GM18873 (cell line): ENCODE results near the gene NAB2.

Experiments
- ATAC-seq: cut with Tn5 transposase; IDR thresholded peaks from one replicate; pipeline ENCODE4 v1.9.1; 2021; ENCODE audit warnings: mild to moderate bottlenecking, moderate library complexity, moderate number of reproducible peaks; ENCODE audit not compliant: unreplicated experiment, low FRiP score

Gene NAB2

GRCh38 chr12:57130941-57131340 lies 42.0 kb downstream of the NAB2 start:
- ATAC-seq = no peak

GRCh38 chr12:57131896-57132744 lies 43.2 kb downstream of the NAB2 start:
- no peak for ATAC-seq

- ATAC-seq = no peak
These were observed 44.2 kb downstream of the NAB2 start for GRCh38 chr12:57133013-57133569.

GRCh38 chr12:57133916-57134315 lies 45.0 kb downstream of the NAB2 start:
- ATAC-seq = no peak

GRCh38 chr12:57134949-57135348 lies 46.0 kb downstream of the NAB2 start:
- ATAC-seq = no peak

- no peak for ATAC-seq
These were observed 46.8 kb downstream of the NAB2 start for GRCh38 chr12:57135527-57136326.

GRCh38 chr12:57138526-57139272 lies 49.8 kb downstream of the NAB2 start:
- no peak for ATAC-seq

GRCh38 chr12:57139796-57140649 lies 51.1 kb downstream of the NAB2 start:
- no peak for ATAC-seq

GRCh38 chr12:57141249-57141648 lies 52.3 kb downstream of the NAB2 start:
- no peak for ATAC-seq

GRCh38 chr12:57142121-57142520 lies 53.2 kb downstream of the NAB2 start:
- ATAC-seq = no peak

GRCh38 chr12:57142727-57143126 lies 53.8 kb downstream of the NAB2 start:
- no peak for ATAC-seq

GRCh38 chr12:57143454-57143853 lies 54.5 kb downstream of the NAB2 start:
- ATAC-seq = no peak
